ENCODE results near the gene ACP2.

- TF ChIP-seq POLR2AphosphoS5 (IDR thresholded peaks at IDR 0.05; ENCODE audit: low read depth, low read length) (no peak), TAF1 (IDR thresholded peaks at IDR 0.05; ENCODE audit: borderline replicate concordance, low read depth, low read length) (no peak)
Observed at GRCh38 chr11:47282462-47282861, 33.8 kb upstream of the ACP2 start.
